ENCODE measurements around the gene CARHSP1.

DNA sequence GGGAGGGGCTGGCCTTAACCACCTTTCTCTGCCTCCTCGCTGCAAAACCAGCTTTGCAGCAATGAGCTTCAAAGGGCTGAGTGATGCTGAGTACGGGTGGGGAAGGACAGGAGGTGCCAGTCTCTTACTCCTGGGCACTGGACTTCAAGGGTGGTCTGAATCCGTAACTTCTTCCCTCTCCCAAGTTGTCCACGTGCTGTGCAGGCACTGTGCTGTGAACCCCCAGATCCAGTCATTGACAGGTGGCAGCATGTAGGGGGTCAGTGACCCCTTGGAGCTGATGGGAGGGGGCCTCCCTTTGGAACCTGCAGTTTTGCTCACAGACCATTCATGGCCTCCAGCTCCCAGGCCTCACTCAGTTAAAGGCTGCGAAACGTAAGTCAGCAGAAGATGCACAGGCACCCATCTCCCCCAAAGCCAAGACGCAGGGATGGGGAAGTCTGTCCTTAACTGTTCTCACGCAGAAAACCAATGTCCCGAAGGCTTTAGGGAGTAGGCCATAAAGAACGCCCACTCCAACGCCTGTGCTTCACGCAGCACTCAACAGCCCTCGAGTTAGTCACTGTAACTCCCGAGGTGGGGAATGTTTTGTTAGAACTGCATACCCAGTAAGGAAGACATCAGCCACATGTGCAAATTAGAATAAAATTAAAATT, 21.2 kb upstream of the CARHSP1 start:
- TF ChIP-seq KLF16 (IDR thresholded peaks at IDR 0.05): no peak
- TF ChIP-seq MXI1 (IDR thresholded peaks at IDR 0.05; ENCODE audit: low read depth, low read length): no peak

All from K562 (cell line).